HepG2 (cell line): ENCODE measurements around the gene TECPR1. TPM values are rescaled to one million over a fixed set of nuclear protein-coding genes. Genes with fewer than 3 reads are reported as not detected.

Experiments used
- ATAC-seq: fragments of 200-7000 bp; cut with Tn5 transposase; 3 replicates; pipeline ENCODE4 v1.9.1; 2020; ENCODE audit warnings: mild to moderate bottlenecking, moderate library complexity
- BruUV-seq: library from RNA; stranded (reverse); fragments of 400-500 nt; replicated peaks from 2 replicates; lab custom pipeline; 2021; lab: Mats Ljungman, UMichigan
- CTCF ChIA-PET: fragments of 300-600 bp; formaldehyde crosslinking; extraction: SDS; loops from one replicate; lab custom pipeline; 2021; ENCODE audit warnings: low total read pairs, inconsistent platforms, low intra/inter-chr PET ratio; lab: Yijun Ruan, JAX
- POLR2A ChIA-PET: fragments of 350-600 bp; sonication (Branson Sonifier 250); formaldehyde crosslinking; loops from one replicate; lab custom pipeline; 2020; ENCODE audit warnings: antibody characterized with exemption, inconsistent platforms; lab: Yijun Ruan, JAX
- DNase-seq: peaks from one replicate; pipeline ENCODE4 v3.0.0-alpha.2; 2015; ENCODE audit warnings: low spot score
- FAIRE-seq: peaks from 3 replicates; lab custom pipeline; 2011; peaks lifted over from hg19 to GRCh38; lab: Jason Lieb, UNC
- H2AFZ ChIP-seq: one replicate; pipeline ENCODE4 v1.6.1; 2011; ENCODE audit warnings: low read length, inconsistent platforms
- H3K27ac ChIP-seq: fragments of 300-600 bp; 3 replicates; pipeline ENCODE4 v1.8.0; 2011; ENCODE audit warnings: mixed run types, mild to moderate bottlenecking, mixed read lengths, low read length, inconsistent platforms; ENCODE audit not compliant: insufficient read depth; ENCODE audit errors: extremely low read length
- H3K27me3 ChIP-seq, 2 experiments: fragments of 200-600 bp in 1 of 2; 2 replicates in 1 of 2; 3 replicates in 1 of 2; pipeline versions ENCODE4 v1.6.0 to v1.8.0; 2011; ENCODE audit warnings: low read length in 2 of 2, mild to moderate bottlenecking in 2 of 2, moderate library complexity in 2 of 2, inconsistent platforms in 1 of 2; ENCODE audit not compliant: insufficient read depth in 2 of 2, control insufficient read depth in 1 of 2
- H3K36me3 ChIP-seq, 2 experiments: fragments of 200-600 bp in 1 of 2; replicated peaks in 1 of 2; 2 replicates in 1 of 2; 3 replicates in 1 of 2; pipeline versions ENCODE4 v1.5.1 to v1.8.0; 2011; ENCODE audit warnings: low read length in 2 of 2, inconsistent platforms in 1 of 2; ENCODE audit not compliant: insufficient read depth in 2 of 2, control insufficient read depth in 1 of 2
- H3K4me1 ChIP-seq: 2 replicates; pipeline ENCODE4 v1.5.1; 2012; ENCODE audit warnings: low read length, inconsistent platforms; ENCODE audit not compliant: insufficient read depth
- H3K4me2 ChIP-seq: 2 replicates; pipeline ENCODE4 v1.6.0; 2011; ENCODE audit warnings: low read depth, low read length, inconsistent platforms
- H3K4me3 ChIP-seq, 3 experiments: fragments of 200-600 bp in 1 of 3; sonication (generic), shearing (Covaris generic) in 1 of 3; replicated peaks in 1 of 3; 2 replicates each; pipeline ENCODE4 v1.5.1; 2011 to 2016; ENCODE audit warnings: low read length in 3 of 3, inconsistent platforms in 2 of 3, low read depth in 2 of 3, mild to moderate bottlenecking in 2 of 3, control low read depth in 1 of 3, mixed read lengths in 1 of 3; ENCODE audit not compliant: insufficient read depth in 1 of 3
- H3K79me2 ChIP-seq: one replicate; pipeline ENCODE4 v1.6.1; 2011; ENCODE audit warnings: low read length, inconsistent platforms; ENCODE audit not compliant: insufficient read depth
- H3K9ac ChIP-seq: 2 replicates; pipeline ENCODE4 v1.6.0; 2011; ENCODE audit warnings: mild to moderate bottlenecking, low read depth, low read length, inconsistent platforms; ENCODE audit not compliant: insufficient read depth
- H3K9me3 ChIP-seq: 2 replicates; pipeline ENCODE4 v1.5.1; 2012; ENCODE audit warnings: mild to moderate bottlenecking, low read length
- H4K20me1 ChIP-seq: 2 replicates; pipeline ENCODE4 v1.6.0; 2011; ENCODE audit warnings: inconsistent platforms, mild to moderate bottlenecking, low read length, moderate library complexity; ENCODE audit not compliant: insufficient read depth
- CREB3 ChIP-seq: sonication (generic); formaldehyde crosslinking; IDR thresholded peaks from 2 replicates; pipeline ENCODE4 v1.5.0; 2020; ENCODE audit warnings: missing genetic modification reagents
- DMTF1 ChIP-seq: sonication (generic); formaldehyde crosslinking; IDR thresholded peaks from 2 replicates; pipeline ENCODE4 v1.4.0; 2020; ENCODE audit warnings: mild to moderate bottlenecking, missing genetic modification reagents
- GATAD1 ChIP-seq: IDR thresholded peaks from 2 replicates; pipeline ENCODE4 v1.6.1; 2016; ENCODE audit warnings: missing genetic modification reagents, missing compliant biosample characterization
- GPN1 ChIP-seq: sonication (generic); formaldehyde crosslinking; IDR thresholded peaks from 2 replicates; pipeline ENCODE4 v1.5.1; 2020; ENCODE audit warnings: missing genetic modification reagents, borderline replicate concordance
- PHF5A ChIP-seq: IDR thresholded peaks from one replicate; pipeline ENCODE4 v1.6.1; 2018; ENCODE audit warnings: low read depth, missing genetic modification reagents; ENCODE audit not compliant: unreplicated experiment
- RFX3 ChIP-seq: IDR thresholded peaks from 2 replicates; pipeline ENCODE4 v1.6.1; 2016; ENCODE audit warnings: missing biosample characterization, missing genetic modification reagents
- SAP130 ChIP-seq: IDR thresholded peaks from 2 replicates; pipeline ENCODE4 v1.6.1; 2016; ENCODE audit warnings: low read depth
- SCMH1 ChIP-seq: sonication (generic); formaldehyde crosslinking; IDR thresholded peaks from 2 replicates; pipeline ENCODE4 v1.9.0; 2021; ENCODE audit warnings: missing genetic modification reagents, mild to moderate bottlenecking, borderline replicate concordance
- SRF ChIP-seq: IDR thresholded peaks from 2 replicates; pipeline ENCODE4 v1.6.1; 2011; ENCODE audit warnings: mild to moderate bottlenecking, low read depth, low read length, moderate library complexity
- STAT6 ChIP-seq: sonication (generic); formaldehyde crosslinking; IDR thresholded peaks from 2 replicates; pipeline ENCODE4 v1.4.0; 2020; ENCODE audit warnings: missing genetic modification reagents, mild to moderate bottlenecking, borderline replicate concordance
- TCF12 ChIP-seq, 2 experiments: fragments of 450-650 bp in 1 of 2; sonication (generic) in 1 of 2; formaldehyde crosslinking in 1 of 2; IDR thresholded peaks; 2 replicates each; pipeline versions ENCODE4 v1.6.1 to v1.8.0; 2017 to 2022; ENCODE audit warnings: antibody characterized with exemption in 1 of 2, mild to moderate bottlenecking in 1 of 2, missing genetic modification reagents in 1 of 2, moderate library complexity in 1 of 2
- ZFP90 ChIP-seq: sonication (generic); formaldehyde crosslinking; IDR thresholded peaks from 2 replicates; pipeline ENCODE4 v1.8.0; 2022; ENCODE audit warnings: missing genetic modification reagents, mild to moderate bottlenecking, inconsistent platforms, borderline replicate concordance
- ZNF317 ChIP-seq: sonication (generic); formaldehyde crosslinking; IDR thresholded peaks from 2 replicates; pipeline ENCODE4 v1.5.0; 2020; ENCODE audit warnings: mild to moderate bottlenecking, missing genetic modification reagents
- ZNF790 ChIP-seq: sonication (generic); formaldehyde crosslinking; IDR thresholded peaks from 2 replicates; pipeline ENCODE4 v1.8.0; 2022; ENCODE audit warnings: missing genetic modification reagents, mild to moderate bottlenecking, borderline replicate concordance
- WGBS: methylation state at CpG from one replicate; pipeline ENCODE4 v1.1.6; 2017; ENCODE audit warnings: low lambda C conversion rate; 5-methylcytosine and 5-hydroxymethylcytosine counted together
- in situ Hi-C: cut with HindIII; loops from 2 replicates; pipeline ENCODE4 v1.10.0; 2017; ENCODE audit warnings: low pct_unique_long_range_greater_than_20kb; ENCODE audit not compliant: extremely low pct_ligation_motif_present
- intact Hi-C: fragments of 100-400 bp; cut with micrococcal nuclease; formaldehyde crosslinking; loops from one replicate; pipeline ENCODE4 v1.10.0; 2022; ENCODE audit not compliant: unreplicated experiment
- polyA plus RNA-seq, 8 experiments: library from polyadenylated mRNA; depleted of rRNA in 3 of 8; stranded (reverse) in 7 of 8; unstranded in 1 of 8; fragments of >200 nt; fragmentation: Illumina TruSeq in 4 of 8; extraction: Trizol in 4 of 8; gene quantifications; 2 replicates each; pipeline versions ENCODE4 v1.2.1 to v1.2.3, GENCODE V29; 2011 to 2016; ENCODE audit warnings: low read depth in 4 of 8, missing spikeins in 1 of 8, mixed read lengths in 1 of 8; ENCODE audit not compliant: insufficient read depth in 1 of 8
- total RNA-seq, 5 experiments: library from RNA; depleted of rRNA; stranded (reverse); fragments of >200 nt; fragmentation: Illumina TruSeq; extraction: Trizol; gene quantifications; 2 replicates each; pipeline ENCODE4 v1.2.3, GENCODE V29; 2016; ENCODE audit warnings: low read depth in 1 of 5

TECPR1 gene
- total and polyA plus RNA-seq, 2 of the 13 experiments (the other 11 are each of a cell fraction or from before 2014, with no cell fraction given), result 2.3 to 6.3 TPM

GRCh38 chr7:98238076-98238475, 14.0 kb downstream of the TECPR1 start:
- CTCF ChIA-PET, result no interaction called here
- Histone ChIP-seq H3K9me3 (no peaks in the 10 kb centered on the region), H3K27ac (no peak overlapping the region), H3K27me3 (no peaks in the 10 kb centered on the region), H3K79me2 (no peaks in the 10 kb centered on the region), H3K36me3 (no peaks in the 10 kb centered on the region; a peak in 2 of 5 replicates), H3K9ac (no peak overlapping the region), H2AFZ (no peak overlapping the region), H3K4me2 (no peak overlapping the region), H4K20me1 (no peaks in the 10 kb centered on the region), H3K4me3 (no peak overlapping the region), H3K4me1 (no peaks in the 10 kb centered on the region)
- in situ Hi-C loops (no loop called here), intact Hi-C loops (no loop called here)
- POLR2A ChIA-PET, result no interaction called here
- WGBS, result 100% methylated on average over 1 of the region's 4 CpGs
- ATAC-seq, result no peak
- no peak for DNase-seq
- no peak for FAIRE-seq
- no TSS peak for BruUV-seq
- TF ChIP-seq STAT6 (CRISPR knock-in tag) (no peak), DMTF1 (CRISPR knock-in tag) (no peak), ZFP90 (CRISPR knock-in tag) (no peak), SAP130 (CRISPR knock-in tag) (no peak), ZNF790 (CRISPR knock-in tag) (no peak), PHF5A (no peak), SCMH1 (CRISPR knock-in tag) (no peak), SRF (no peak), GATAD1 (no peak), ZNF317 (CRISPR knock-in tag) (no peak), RFX3 (no peak), TCF12 (IDR thresholded peaks at IDR 0.05) (no peak), TCF12 (CRISPR knock-in tag; IDR thresholded peaks at IDR 0.05) (no peak), GPN1 (CRISPR knock-in tag) (no peak), CREB3 (CRISPR knock-in tag) (no peak)
